Heart left ventricle (tissue), 13 donors: ENCODE measurements around the gene ABCA10.

ENCODE experiments used
- POLR2A ChIP-seq, 2 donors: fragments of 450-650 bp; IDR thresholded peaks; one replicate each; pipeline ENCODE4 v1.6.1; 2017; ENCODE audit warnings: antibody characterized with exemption in 2 of 2, mild to moderate bottlenecking in 2 of 2, moderate library complexity in 2 of 2
- TF ChIP-seq, protein P1 (sequence below), 12 donors: fragments of 200-600 bp; sonication (generic) in 4 of 12; IDR thresholded peaks; one replicate each; pipeline versions ENCODE4 v1.5.0 to v1.8.0; 2018 to 2022; ENCODE audit warnings: antibody characterized with exemption in 12 of 12, mild to moderate bottlenecking in 5 of 12
- donor health status: ischemic (EF 13 %, LVEDD 7.1; RV severe dilation, severe dysfunction).
- donor health status: DM: no; HTN: yes; CAD: no.
- donor health status: DM: no; HTN: no; CAD: no.
- donor health status: ischemic (EF 25% LVEDD 6.9; RV normal size, moderate dysfunction).
- donor health status: ischemic (EF 25% LVEDD 5.7; RV mildly dilated, moderate dysfunction).
- donor health status: ischemic (EF 35%, LVEDD 5.7; RV mildly dilated, moderate dysfunction).
- donor health status: nonischemic (EF 11% LVEDD 7.7; RV severe dilation, severe dysfunction).
- donor health status: DM: yes; HTN: yes; CAD: no.
- donor health status: PGD.
- donor health status: ischemic (EF 29% LVEDD 5.4; RV normal size, mild dysfunction).
- donor health status: nonischemic (EF 23%, LVEDD 6.1; RV moderate dilation, normal function).

DNA sequence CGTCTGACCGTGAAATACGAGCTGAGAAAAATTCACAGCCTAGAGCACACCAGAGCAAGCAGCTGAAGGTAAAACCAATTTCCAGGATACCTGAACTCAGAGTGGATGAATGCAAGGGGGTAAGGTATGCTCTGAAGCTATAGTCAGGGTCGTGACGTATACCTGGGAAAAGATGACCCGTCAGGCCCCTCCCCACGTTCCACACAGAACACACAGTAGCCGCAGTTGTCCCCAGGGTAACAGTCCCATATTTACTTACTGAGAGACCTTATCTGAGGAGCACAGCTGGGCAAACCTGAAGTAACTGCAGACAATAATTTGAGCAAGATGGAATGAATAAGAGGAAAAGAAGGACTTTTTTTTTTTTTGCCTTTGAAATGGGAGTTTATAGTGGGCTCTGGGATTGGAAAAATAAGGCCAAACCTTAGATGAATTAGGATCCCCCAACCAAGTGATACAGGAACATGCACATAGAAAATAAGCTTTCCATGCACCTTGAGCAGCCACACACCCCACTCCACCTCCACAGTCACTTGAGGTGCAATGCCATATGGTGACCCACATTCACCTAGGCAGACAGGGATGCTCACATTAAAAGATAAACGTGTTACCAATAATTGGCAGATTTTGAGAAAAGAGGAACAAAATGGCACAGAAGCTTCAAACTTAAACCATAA is 124.9 kb downstream of the ABCA10 start:
- TF ChIP-seq, protein P1, sequence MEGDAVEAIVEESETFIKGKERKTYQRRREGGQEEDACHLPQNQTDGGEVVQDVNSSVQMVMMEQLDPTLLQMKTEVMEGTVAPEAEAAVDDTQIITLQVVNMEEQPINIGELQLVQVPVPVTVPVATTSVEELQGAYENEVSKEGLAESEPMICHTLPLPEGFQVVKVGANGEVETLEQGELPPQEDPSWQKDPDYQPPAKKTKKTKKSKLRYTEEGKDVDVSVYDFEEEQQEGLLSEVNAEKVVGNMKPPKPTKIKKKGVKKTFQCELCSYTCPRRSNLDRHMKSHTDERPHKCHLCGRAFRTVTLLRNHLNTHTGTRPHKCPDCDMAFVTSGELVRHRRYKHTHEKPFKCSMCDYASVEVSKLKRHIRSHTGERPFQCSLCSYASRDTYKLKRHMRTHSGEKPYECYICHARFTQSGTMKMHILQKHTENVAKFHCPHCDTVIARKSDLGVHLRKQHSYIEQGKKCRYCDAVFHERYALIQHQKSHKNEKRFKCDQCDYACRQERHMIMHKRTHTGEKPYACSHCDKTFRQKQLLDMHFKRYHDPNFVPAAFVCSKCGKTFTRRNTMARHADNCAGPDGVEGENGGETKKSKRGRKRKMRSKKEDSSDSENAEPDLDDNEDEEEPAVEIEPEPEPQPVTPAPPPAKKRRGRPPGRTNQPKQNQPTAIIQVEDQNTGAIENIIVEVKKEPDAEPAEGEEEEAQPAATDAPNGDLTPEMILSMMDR (IDR thresholded peaks at IDR 0.05) = no peak
- no peak for TF ChIP-seq POLR2A (IDR thresholded peaks at IDR 0.05)
